SW 1271 (cell line): ENCODE measurements around the gene FMR1NB.

Experiments
- DNase-seq, 2 experiments: peaks; one replicate each; lab custom pipeline; 2025; lab: John Stamatoyannopoulos, UW

The FMR1NB gene

DNA sequence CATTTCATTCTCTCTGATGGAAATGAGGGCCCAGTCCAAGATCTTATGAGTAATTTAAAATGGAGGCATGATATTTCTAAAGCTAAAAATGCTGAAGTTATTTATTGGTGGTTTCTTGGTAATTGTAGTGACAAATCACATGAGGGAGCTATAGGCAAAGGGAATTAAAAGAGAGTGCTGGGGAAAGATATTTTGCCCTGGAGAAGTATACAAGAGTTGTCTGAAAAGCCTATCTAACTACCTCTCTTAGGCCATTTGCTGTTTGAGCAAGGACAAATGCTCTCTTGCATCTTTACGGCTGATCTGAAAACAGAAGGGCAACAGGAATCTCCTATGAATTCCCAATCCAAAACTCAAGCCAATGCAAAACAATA, 89.4 kb downstream of the FMR1NB start:
- no peak for DNase-seq
